HUDEP-2 (cell line): Measurements from ENCODE around the gene RNF157.
"Not testable (repeated sequence)": the region's sequence is repeated elsewhere in the genome, so short reads cannot be mapped to it uniquely, and the experiment has no call there.

Experiments
- DNase-seq, 76 experiments: peaks; one replicate each; lab custom pipeline; 2025; ENCODE audit not compliant: unreplicated experiment in 76 of 76; lab: John Stamatoyannopoulos, UW

The RNF157 gene

DNA sequence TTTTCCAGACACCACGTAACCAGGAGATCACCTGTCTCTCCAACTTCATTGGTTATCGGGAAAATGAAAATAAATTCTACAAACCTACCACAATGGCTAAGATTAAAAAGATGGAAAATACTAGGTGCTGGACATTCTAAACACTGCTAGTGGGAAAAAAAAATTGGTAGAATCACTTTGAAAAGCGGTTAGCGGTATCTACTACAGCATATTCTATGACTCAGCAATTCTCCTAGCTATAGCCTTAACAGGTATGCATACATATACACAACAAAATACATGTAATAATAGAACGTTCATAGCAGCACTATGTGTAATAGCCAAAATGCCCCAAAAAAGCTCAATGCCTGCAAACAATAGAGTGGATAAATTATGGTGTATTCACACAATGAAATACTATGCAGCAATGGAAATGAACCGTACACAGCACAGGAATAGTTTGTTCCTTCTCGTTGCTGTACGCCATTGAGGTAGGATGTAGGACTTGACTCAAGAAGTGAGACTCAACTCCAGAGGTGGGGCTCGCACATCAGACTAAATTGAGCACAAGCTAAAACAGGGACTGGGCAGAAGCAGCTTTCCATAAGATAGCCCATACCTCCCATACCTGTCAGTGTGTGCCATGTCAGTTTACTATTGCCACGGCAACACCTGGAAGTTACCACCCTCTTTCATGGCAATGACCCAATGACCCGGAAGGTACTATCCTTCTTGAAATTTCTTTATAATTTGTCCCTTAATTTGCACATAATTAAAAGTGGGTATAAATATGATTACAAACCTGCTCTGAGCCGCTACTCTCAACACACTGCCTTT, 44.8 kb downstream of the RNF157 start:
- no peak for DNase-seq

DNA sequence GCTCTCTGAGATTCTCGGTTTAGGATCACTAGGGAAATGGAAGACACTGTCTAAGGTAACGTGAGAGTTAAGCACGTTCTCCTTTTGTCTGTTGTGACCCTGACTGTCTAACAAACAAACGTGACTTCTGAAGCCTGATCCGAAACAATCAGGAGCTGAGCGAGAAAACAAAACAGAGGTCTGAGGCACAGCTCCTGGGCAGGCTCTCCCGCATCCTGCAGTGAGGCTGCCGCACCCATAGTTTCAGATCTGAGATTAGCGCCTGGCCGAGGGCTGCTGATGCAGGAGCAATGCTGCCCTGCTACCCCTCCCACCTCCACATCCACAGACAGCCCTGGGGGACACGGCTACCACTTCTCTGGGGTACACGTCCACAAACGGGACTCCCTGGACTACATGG, 46.7 kb downstream of the RNF157 start:
- peak in 10 of 76 experiments; percentile 2 to 25 (median 10) for DNase-seq

DNA sequence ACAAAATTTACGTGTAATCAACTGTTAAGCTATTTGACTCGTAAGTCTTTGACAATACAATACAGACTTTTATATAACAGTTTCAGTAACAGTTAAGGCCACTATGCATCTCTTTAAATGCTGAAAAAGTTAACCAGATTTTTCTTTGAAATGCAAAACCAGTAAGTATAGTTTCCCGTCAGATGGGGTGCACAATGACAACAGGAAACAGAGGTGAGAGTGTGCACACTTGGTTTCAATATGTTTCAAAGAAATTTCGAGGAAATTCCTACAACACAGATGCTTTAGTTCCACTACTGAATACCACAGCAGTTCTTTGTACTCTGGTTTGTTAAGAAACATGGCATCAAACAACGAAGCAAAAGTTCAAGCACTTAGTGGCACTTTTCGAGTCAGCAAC, 48.4 kb downstream of the RNF157 start:
- peak in 1 of 76 experiments; percentile 16 for DNase-seq

DNA sequence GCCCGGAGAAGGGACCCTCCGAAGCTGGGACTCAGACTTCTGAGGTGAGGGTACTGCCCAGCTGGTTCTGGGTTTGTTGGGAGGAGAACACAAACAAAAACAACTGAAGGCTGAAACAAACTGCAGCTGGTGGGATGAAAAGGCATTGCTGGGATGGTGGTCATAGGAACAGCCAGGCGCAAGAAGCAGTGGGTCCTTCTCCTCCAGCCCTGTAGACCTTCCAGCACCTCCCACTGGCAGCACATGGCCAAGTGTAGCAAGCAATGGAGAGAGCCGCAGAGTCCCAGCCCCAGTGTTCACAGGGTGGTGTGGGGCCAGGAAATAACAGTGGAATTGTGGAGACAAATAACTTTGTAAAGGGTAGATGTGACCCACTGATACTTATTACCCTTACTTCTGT, 50.6 kb downstream of the RNF157 start:
- DNase-seq = no peak

DNA sequence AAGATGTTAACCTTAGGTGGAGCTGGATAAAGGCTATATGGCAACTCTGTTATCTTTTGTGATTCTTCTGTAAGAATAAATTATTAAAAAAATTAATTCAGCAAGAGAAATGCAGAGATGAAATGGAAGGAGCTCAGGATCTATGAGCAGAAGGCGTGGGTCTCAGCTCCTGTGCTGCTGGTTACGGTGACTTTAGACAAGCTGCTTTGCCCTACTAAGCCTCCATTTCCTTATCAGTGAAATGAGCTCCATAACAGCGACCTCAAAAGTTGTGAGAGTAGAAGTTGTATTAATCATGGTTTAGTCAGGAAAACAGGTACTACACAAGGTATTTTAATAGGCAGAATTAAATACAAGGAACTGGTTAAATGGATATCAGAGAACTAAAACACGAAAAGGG, 51.0 kb downstream of the RNF157 start:
- DNase-seq = no peak

DNA sequence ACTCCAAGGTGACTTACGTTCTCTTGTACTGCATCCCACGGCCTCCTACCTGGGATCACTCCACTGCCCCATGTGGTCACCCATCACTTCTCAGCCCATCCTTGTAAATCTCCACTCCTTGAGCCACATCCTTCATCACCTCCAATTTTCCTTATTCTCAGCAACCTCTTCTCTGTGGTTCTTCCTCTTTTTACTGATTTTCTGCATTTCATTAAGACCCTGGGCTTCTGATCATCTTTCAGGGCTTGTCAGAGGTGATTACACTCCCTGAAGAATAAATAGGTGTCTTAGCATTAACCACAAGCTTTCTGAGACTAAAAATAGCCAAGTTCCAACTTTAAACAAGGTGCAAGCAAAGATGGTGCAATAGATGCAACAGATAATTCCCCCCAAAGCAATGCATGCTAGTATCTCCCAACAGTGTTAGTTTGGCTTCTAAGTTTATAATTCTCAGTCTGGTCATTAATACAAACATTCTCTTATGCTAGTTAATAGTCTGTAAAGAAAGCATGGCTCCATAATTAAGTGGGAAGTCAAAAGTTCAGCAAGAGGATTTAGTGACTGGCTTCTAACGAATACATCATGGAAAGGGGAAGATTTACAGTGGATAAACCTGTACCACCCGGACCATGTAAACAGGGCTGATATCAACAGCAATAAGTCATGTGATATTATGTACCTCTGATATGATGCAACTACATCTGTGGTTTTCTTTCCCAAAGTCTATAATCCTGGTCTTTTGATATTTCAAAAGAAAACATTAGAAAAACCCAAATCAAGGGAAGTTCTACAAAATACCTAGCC, 51.9 kb downstream of the RNF157 start:
- no peak for DNase-seq

DNA sequence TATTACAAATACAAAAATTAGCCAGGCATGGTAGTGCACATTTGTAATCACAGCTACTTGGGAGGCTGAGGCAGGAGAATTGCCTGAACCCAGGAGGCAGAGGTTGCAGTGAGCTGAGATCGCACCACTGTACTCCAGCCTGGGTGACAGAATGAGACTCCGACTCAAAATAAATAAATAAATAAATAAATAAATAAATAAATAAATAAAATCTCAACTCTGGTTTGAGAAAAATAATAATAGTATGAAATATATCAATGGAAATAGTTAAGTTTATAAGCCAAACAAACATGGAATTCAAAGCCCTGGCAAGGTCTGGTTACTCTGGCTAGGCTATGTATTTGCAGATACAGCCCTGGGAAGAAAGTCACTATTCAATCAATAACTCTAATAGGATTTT, 53.5 kb downstream of the RNF157 start:
- not testable (repeated sequence) for DNase-seq

DNA sequence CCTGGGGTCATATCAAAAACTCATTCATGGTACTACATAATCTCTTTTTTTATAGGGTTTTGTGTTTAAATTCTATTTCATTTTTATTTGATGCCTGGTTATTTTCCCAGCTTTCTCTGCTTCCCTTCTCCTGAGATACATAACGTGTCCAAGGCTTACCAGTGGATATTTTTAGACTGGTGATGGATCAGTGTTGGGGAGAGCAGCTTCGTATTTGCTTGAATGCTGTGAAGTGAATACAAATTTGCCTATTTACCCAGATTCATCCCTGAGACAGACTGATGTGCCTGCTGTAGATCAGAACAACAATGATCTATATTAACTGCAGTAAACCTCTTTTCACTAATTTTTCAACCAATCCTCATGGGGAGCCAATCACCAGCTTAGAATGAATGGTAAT, 56.0 kb downstream of the RNF157 start:
- no peak for DNase-seq

DNA sequence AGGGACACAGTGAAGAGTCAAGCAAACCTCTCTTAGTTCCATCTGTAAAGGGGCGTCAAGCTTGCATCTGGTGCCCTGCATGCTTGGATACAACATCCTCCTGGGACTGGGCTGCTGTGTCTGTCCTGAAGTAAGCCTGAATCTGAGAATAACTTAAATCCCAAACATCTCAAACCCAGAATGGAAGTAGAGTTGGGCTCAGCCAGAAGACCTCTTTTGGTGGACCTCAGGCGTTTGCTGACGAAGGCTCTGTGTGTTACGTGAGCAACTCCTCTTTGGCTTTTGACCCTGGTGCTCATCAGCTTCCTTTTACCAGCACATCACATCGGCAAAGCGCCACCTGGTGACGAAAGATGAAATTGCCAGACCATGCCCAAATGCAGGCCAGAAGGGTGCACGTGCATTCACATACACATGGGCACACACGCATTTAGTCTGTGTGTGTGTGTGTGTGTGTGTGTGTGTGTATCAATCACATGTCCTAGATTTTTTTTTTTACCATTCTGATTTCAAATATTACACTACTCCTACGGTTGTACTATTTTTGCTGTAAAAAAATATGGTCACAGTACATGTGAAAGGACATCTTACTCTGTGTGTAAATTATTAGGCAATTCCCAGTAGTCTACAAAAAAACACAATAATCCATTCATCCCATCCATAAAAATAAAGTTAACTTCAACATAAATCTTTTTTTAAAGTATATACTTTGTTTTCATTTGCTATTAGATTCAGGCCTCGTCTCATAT, 58.1 kb downstream of the RNF157 start:
- DNase-seq = peak; percentile 6 to 95 (median 86)

DNA sequence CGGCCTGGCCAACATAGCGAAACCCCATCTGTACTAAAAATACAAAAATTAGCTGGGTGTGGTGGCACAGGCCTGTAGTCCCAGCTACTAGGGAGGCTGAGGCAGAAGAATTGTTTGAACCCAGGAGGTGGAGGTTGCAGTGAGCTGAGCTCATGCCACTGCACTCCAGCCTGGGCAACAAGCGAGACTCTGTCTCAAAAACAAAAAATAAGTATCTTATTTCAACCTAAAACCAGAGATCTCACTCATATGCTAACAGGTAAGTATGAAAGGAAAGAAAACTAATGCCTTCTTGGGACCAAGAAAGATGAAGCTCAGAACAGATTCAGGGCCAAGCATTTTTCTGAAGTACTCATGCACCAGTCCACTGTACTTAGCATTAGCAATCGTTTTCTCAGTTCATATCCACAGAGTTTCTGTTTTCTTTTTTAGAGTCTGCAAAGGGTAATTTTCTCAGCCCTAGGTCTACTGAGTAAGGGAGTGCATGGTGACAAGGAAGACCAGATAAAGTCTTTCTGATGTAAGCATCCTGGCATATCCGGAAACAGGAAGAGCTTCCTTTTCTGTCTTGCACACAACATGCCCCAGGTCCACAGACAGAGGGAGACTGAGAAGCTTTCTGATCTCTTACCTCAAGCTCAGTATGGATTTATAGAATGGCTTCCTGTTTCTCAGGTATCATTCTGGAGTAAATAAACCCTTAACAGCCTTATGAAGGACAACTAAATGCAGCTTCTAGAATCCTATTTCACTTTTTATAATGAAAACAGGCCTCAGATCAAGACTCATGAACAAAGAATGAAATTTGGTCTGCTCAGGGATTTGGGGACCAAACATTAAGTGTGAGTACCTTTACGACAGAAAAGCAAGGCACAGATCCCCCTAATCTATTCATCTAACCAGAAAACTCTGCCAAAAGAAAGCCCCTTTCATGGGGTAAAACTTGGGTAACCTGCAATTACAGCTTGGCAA, 60.5 kb downstream of the RNF157 start:
- DNase-seq = peak in 11 of 76 experiments; percentile 3 to 47 (median 23)

DNA sequence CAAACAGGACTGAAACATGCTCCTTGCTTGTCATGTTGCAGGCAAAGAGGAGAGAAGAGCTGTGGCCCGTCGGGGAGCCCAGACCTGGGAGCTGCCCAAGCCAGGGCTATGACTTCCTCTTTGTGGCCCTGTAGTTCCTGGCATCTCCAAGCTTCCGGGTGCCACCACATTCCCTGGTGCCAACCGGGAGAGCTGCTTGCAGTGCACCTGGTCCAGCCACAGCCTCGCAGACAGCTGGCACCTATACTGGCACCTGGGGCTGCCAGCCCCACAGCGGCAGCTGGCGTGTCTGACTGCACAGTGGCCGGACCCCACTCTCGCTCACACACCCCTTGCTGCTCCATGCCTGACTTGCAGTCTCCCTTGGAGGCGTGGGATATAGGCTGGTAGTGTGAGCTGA, 62.2 kb downstream of the RNF157 start:
- DNase-seq = no peak

DNA sequence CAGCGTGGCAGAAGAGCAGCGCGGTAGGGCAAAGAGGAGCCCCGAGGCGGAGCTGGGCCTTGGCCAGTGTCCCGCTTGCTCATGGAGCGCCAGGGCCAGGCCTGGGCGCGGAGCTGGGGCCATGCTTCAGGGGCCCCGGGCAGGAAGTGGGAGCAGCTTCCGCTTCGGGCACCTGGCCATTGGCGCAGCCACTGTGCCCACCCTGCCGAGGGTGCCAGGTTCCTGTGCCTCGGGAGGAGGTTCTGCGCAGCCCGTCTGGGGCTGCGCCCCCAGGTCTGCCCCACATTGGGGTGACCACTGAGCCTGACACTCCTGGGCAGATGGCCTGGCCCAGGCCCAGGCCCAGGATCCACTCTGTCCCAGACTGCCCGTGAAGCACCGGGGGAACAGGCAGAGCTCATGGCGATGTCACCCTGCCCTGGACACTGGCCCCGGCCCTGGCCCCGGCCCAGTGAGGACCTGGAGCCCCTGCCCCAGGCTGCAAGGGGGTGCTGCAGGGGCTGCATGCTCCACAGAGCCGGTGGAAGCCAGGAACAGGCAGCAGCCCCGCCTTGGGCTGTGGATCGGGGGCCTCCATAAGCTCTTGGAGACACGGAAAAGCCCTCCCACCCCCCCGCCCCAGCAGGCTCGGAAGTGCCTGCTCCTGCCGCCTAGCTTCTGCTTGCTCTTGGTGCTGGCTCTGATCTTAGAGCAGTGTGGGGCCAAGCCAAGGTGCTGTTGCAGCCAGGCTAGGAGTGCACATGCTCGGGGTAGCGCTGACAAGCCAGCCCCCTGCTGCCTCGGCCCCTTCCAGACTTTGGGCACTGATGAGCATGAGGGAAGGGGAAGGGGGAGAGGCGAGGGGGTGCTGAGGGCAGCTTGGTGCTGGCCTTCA, 63.4 kb downstream of the RNF157 start:
- no peak for DNase-seq

DNA sequence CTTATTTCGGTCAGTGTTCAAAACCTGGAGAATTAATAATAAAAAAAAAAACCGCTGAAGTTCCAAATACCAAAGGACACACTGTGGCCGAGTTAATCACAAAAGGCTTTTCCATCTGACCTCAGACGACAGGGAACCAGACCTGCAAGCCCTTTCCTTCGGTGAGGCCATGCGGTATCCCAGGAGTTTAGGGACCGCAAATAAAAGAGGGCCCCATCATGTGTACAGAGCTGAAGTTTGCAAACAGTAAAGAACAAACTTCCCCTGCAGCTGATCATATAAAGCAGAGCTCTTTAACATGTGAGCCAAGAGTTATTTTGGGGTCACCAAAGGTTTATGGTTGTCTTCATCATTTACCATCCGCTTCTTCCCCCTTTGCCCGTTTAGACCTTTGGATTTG, 66.3 kb downstream of the RNF157 start:
- no peak for DNase-seq

DNA sequence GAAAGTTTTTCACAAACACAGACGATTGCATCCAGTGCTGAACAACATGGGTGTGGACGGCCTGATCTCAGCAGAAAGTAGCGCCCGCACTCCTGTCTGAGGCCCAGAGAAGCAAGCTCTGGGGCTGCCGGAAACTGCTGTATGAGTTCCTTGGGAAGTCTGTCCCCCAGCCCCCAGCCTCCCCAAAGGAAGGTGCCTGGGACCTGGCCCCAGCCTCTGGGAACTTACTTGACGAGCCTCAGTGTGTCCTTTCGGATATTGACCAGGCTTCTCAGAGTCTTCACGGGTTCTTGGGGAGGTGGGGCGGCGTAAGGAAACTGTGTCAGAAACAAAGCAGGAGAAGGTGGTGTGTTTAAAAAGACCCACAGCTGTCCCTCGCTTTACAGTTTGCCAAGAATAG, 66.8 kb downstream of the RNF157 start:
- DNase-seq = no peak

DNA sequence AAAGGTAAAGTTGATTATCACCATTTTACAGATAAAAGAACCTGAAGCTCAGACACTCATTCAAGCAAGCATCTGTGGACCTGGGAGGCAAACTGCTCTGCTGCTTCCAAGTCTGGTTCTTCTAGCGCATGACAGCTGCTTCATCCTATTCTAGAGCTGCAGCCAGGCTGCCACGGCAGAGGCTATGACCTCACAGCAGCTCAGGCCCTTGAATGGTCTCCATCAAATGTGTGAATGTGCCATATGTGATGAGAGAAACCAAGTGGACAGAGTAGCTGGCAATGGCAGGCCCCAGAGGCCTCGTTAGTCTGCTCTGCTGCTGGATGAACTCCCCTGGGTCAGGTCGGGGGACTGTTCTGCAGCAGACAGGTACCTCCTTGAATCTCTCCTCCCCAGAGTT, 68.6 kb downstream of the RNF157 start:
- no peak for DNase-seq

DNA sequence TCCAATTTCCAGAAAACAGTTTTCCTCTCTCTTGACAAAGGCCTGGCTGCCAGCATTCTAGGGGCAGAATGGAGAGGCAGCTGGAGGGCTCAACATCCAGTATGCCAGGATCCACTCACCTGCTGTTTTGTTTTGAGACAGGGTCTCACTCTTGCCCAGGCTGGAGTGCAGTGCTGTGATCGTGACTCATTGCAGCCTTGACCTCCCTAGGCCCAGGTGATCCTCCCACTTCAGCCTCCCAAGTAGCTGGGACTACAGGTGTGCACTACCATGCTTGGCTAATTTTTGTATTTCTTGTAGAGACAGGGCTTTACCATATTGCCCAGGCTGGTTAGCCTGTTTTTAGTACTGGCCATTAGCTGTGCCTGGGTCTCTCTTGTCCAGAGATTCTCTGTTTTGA, 70.2 kb downstream of the RNF157 start:
- no peak for DNase-seq

DNA sequence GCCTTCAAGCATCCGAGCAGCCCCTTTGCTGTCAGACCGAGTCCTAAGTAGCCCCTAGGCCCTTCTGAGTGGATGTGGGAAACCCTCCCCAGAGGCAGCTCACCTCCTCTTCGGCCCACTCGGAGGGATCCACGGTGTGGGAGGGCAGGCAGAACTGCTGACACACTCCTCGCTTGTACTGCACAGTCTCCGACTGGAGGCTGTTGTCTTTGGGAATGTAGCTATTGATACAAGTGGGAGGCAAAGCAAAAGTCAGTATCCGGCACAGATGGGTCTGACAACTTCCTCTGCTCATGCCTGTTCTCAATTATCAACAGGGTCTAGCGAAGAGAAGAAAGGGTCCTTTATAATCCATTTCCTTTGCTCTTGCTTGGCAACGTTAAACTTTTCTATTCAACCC, 73.4 kb downstream of the RNF157 start:
- no peak for DNase-seq

DNA sequence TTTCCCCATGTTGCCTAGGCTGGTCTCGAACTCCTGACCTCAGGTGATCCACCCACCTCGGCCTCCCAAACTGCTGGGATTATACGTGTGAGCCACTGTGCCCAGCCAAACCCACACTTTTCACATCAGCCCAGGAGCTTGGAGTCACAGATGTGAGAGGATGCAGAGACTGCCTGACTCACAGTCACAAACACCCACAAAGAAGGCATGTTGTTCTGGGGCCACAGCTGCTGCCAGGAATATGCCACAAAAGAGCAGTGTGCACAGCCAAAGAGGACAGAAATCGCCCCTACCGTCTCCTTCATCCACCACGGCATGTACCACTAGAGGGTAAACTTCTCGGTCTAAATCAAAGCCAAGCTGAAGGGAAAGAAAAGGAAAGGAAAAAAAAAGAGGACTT, 74.1 kb downstream of the RNF157 start:
- DNase-seq = no peak

DNA sequence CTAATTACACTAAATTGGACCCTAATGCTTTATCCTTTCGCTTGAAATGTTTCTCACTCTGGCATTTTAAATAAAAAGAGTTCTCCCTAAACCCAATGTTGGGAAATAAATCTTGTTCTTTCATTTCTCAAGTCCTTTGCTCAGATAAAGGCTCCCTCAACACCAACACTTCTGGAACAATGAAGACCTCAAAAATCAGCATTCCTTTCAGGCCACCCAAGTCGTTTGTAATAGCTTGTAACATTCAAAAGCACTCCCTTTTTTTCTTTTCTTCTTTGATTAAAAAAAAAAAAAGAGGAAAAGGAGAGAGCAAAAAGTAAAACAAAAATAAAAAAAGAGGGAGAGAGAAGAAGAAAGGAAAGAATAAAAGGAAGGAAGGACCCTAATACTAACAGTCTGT, 76.0 kb downstream of the RNF157 start:
- DNase-seq = no peak
